ENCODE data around the gene TCF7.

The TCF7 gene

DNA sequence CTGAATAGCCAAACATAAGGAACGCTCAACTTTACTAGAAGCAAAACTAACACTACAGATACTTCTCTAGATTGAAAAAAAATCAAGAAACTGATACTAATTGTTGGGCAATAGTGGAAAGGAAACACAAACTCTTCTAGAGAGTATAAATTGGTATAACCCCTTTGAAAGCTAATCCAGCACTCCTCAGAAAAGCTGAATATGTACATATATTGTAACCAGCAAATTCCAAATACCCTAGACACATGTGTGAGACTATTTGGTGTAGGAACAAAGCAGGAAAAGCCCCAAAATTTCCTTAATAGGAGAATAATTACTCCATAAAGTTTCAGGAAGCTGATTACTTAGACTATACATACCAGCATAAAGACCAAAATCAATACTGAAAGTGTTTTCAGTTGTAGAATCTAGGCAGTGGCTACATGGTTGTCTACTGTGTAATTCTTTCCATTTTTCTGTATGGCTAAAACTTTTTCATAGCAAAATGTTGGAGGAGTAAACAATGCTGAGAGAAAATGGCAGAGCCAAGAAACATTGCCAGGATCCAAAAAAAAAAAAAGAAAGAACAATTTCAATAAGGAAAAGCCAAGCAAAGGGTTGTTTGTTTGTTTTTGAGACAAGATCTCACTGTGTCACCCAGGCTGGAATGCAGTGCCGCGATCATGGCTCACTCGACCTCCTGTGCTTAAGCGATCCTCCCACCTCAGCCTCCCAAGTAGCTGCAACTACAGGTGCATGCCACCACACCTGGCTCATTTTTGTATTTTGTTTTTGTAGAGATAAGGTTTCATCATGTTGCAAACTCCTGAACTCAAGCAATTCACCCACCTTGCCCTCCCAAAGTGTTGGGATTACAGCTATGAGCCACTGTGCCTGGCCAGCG is 47.3 kb downstream of the TCF7 start:
- no peak for TF ChIP-seq CTCF (IDR thresholded peaks at IDR 0.05; ENCODE audit: borderline replicate concordance, control extremely low read depth, extremely low read depth, insufficient read depth, missing control alignments)
- no peak for DNase-seq (ENCODE audit: low spot score)
- in situ Hi-C loops (cut with MboI; ENCODE audit: low sequenced_read_pairs, unreplicated experiment), result no loop called here

DNA sequence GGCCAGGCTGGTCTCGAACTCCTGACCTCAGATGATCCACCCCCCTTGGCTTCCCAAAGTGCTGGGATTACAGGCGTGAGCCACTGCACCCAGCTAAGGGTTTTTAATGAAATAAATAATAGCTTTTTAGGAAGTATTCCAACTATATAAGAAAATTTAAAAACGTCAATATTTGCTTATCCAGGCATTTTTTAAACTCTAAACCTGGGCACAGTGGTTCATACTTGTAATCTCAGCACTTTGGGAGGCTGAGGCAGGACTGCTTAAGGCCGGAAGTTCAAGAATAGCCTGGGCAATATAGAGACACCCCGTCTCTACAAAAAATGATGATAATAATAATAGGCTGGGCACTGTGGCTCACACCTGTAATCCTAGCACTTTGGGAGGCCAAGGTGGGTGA is 48.1 kb downstream of the TCF7 start:
- in situ Hi-C loops (cut with MboI; ENCODE audit: low sequenced_read_pairs, unreplicated experiment), result no loop called here
- DNase-seq (ENCODE audit: low spot score), result no peak
- TF ChIP-seq CTCF (IDR thresholded peaks at IDR 0.05; ENCODE audit: borderline replicate concordance, control extremely low read depth, extremely low read depth, insufficient read depth, missing control alignments), result no peak

GRCh38 chr5:134171972-134172371 is 57.5 kb downstream of the TCF7 start:
- no peak for TF ChIP-seq CTCF (IDR thresholded peaks at IDR 0.05; ENCODE audit: borderline replicate concordance, control extremely low read depth, extremely low read depth, insufficient read depth, missing control alignments)
- in situ Hi-C loops (cut with MboI; ENCODE audit: low sequenced_read_pairs, unreplicated experiment), result no loop called here
- DNase-seq (ENCODE audit: low spot score), result no peak

DNA sequence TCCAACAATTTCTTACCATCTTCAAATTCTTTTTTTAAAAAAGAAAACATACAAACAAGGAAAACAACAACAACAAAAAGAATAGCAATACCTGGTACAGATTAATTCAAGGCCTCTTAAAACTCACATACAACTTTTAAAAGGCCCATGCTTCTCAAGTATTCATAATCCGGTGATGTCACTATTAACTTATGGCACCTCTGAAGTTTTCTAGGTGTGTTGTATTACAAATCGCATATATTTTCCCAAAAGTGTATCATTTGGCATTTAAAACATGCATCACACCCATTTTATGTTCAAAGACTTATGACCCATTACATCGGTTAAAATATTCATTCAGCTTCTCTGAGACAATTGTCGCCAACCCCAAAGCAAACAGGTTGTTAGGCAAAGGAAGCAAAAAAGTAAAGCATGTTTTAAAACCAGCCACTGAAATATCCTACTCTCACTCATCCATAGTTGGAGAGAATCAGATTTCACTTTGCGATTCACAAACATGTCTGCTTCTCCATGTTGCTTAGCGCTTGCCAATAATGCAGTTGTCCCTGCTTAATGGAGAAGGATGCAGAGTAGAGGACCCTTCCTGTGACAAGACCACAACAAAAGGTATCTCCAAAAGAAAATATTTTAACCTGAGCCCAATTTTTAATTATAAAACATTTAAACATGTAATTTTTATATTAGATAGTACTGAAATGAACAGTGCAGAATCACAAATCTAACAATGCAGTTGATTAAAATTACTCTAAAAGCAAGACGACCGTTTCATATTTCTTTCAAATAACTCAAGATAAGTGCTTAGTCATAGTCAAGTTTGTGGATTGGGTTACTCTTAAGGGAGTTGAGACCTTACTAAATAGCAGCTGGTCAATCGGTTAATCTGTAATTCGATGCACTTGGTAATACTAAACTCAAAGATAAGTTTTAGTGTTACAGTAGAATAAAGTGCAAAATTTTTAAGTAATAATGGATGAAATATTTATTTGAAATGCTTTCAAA is 60.7 kb downstream of the TCF7 start:
- in situ Hi-C loops (cut with MboI; ENCODE audit: low sequenced_read_pairs, unreplicated experiment), result no loop called here
- no peak for TF ChIP-seq CTCF (IDR thresholded peaks at IDR 0.05; ENCODE audit: borderline replicate concordance, control extremely low read depth, extremely low read depth, insufficient read depth, missing control alignments)
- no peak for DNase-seq (ENCODE audit: low spot score)

- no peak for TF ChIP-seq CTCF (IDR thresholded peaks at IDR 0.05; ENCODE audit: borderline replicate concordance, control extremely low read depth, extremely low read depth, insufficient read depth, missing control alignments)
- no peak for DNase-seq (ENCODE audit: low spot score)
- in situ Hi-C loops (cut with MboI; ENCODE audit: low sequenced_read_pairs, unreplicated experiment), result no loop called here
Measured at GRCh38 chr5:134175921-134176510, 61.5 kb downstream of the TCF7 start.

All from GM13976 (cell line).